HG03175 (cell line): ENCODE results near the gene ZNF778.

Experiments used
- ATAC-seq: cut with Tn5 transposase; IDR thresholded peaks from one replicate; pipeline ENCODE4 v1.9.1; 2021; ENCODE audit warnings: mild to moderate bottlenecking, moderate library complexity; ENCODE audit not compliant: unreplicated experiment

ZNF778 gene

GRCh38 chr16:89273741-89274472 is 56.4 kb downstream of the ZNF778 start:
- ATAC-seq = no peak

DNA sequence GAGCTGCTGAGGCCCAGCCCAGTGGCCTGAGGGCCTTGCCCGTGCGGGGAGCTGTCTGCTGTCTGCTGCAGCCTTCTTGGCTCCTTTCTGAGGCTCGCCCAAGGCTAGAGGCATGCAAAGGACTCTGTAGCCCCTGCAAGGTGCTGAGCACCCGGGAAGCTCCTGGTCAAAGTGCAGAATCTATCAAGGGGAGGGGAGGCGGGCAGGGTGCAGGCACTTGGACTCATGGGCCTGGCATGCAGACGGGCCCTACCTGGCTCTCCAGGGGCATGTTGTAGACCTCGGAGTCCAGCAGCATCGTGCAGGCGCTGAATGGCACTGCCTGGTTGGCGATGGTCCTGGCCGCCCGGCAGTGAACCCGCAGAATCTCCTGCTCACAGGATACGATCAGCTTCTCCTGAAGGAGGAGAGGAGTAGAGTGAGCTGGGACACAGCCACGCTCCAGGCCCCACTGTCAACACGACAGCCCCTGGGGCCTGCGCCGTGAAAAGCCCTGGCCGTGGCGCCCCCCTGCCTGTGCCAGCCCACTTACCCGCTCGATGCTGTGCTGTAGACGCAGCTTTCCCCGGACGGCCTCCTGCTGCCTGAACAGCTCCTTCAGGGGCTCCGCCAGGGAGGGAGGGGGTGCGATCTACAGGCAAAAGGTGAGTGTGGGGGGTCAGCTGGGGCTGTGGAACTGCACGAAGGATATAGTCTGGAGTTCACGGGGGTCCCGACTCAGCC is 57.2 kb downstream of the ZNF778 start:
- ATAC-seq = no peak

- ATAC-seq = no peak
These were observed 57.7 kb downstream of the ZNF778 start for GRCh38 chr16:89275284-89275584.

- no peak for ATAC-seq
These were observed 58.6 kb downstream of the ZNF778 start for GRCh38 chr16:89275837-89276720.

- no peak for ATAC-seq
These were observed 59.5 kb downstream of the ZNF778 start for GRCh38 chr16:89277049-89277448.

- ATAC-seq = no peak
These were observed 60.3 kb downstream of the ZNF778 start for GRCh38 chr16:89277641-89278341.

DNA sequence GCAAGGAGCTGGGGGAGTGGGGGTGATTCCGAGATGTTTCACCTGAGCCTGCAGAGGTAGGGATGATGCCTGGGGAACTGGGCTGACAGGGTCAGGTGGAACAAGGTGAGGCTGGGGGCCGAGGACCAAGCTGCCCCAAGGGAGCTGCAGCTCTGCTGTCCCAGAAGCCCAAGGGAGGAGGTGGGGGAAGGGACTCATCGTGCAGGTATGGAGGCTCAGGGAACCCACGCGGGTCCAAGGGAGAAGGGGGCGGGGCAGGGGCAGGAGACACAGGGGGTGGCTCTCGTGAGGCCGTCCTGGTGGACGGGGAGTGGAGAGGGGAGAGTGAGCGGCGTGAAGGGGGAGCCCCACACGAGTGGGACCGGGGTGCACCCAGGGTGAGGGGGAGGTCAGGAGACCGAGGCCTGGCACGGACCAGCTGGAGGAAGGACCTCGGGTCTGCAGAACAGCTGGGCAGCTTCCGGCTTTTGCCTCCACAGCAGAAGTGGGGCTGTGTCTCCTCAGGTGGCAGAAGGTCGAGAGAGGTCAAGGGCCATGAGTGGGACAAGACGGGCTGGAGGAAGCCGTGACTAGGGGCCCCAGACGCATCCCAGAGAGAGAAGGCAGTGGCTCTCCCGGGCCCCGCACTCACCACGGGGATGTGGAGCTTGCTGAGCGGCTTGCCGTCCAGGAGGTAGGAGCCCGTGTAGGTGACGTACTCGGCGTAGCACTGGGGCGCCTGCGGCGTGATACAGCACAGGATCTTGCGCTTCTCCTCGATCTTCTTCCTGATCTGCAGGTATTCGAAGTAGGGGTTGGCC is 61.1 kb downstream of the ZNF778 start:
- ATAC-seq = no peak

DNA sequence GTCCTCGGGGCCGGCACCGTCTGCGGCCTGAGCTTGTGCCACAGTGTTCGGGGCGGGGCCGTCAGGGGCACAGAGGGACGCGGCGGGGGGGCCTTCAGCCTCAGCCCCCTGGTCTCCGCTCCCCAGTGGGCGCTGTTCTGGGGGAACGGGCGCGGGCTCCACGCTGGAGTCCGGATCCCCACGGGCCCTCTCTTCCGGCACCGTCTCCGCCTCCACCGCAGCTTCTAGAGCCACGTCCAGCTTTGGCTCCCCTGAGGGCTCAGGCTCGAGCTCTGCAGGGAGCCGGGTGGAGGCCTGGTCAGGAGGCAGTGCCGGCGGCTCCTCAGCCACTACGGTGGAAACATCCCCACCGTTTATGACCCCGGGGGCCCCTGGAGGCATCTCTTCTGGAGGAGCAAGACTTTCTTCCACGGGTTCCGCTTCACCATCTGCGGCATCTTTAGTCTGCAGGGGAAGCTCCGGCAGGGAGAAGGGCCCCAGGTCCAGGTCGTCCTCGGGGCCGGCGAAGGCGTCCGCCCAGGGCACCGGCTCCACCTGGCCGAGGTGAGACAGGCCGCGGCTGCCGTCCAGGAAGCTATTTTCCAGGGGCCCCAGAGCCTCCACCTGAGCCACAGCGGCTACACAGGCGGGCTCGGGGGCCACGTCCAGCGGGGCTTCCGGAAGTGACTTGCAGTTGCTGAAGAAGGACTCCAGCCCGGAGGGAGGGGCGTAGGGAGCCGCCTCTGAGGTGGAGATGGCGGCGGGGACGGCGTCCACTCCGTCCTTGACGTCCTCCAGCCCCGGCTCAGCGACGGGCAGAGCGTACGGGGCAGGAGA is 62.4 kb downstream of the ZNF778 start:
- no peak for ATAC-seq

- no peak for ATAC-seq
These were observed 63.2 kb downstream of the ZNF778 start for GRCh38 chr16:89280546-89281188.

DNA sequence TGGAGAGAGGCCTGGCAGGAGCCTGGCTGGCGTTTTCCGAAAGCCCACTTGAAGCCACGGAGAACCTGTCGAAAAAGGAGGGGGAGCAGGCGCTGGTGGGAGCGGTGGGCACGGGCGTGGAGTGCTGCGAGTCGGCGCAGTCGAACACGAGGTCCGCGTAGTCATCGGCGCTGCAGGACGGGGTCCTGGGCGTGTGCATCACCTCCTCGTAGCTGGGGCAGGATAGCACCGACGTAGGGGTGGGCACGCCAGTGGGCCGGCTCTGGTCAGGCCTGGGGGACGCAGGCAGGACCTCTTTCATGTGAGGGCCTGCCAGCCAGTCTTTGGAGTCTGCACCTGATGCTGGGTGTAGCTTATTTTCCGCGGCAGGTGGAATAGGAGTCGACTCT is 63.7 kb downstream of the ZNF778 start:
- ATAC-seq = no peak

DNA sequence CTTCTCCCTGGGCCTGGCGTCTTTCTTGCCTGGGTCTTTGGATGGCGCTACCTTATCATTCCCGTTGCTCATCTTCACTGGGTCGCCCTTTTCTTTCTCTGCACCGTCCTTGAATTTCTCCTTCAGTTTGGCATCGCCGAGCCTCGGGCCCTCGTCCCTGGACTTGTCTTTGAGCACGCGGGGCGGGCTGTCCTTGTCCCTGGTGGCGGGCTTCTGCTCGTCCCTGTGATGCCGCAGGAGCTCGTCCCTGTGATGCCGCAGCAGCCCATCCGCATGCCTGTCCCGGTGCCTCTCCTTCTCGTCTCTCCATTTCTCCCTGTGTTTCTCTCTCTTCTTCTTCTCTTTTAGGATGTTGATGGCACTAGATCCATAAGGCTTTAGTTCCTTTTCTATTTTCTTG is 64.3 kb downstream of the ZNF778 start:
- ATAC-seq = no peak

- ATAC-seq = no peak
These were observed 65.0 kb downstream of the ZNF778 start for GRCh38 chr16:89282523-89282922.

DNA sequence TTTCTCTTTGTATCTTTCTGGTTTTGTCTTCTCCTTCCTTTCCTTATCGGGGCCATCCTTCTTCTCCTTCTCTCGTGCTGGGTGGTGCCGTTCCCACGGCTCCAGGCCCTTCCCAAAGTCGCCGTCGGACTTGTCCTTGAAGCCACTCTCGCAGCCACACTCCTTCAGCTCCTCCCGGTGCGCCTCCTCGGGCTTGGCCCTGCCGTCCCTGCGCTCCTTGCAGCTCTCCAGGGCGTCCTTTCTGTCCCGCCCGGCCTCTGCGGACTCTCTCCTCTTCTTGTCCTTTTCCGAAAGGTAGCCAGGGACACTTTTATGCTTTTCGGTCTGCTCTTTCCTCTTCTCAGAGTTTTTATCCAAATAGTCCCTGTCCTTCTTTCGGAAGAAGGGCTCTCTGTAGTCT is 65.9 kb downstream of the ZNF778 start:
- no peak for ATAC-seq

- no peak for ATAC-seq
These were observed 67.9 kb downstream of the ZNF778 start for GRCh38 chr16:89285381-89285780.

DNA sequence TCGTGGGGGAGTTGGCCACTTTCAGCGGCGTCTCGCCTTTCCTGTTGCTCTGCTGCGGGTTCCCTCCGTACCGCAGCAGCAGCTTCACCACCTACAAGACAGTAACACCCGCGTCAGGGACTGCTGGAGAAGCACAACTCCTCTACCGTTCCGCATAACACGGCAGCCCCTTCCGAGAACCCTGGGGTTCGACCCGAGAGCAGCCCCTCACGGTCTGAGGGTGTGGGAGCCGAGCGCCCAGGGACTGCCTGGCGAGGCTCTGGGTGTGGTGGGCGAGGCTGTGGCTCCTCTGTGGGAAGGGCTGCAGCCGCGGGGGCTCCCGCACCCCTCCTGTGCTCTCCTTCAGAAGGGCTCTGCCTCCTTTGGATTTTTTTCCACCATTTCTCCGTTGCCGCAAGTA is 68.6 kb downstream of the ZNF778 start:
- no peak for ATAC-seq
